Esophagus squamous epithelium (tissue), 4 donors: ENCODE measurements around the gene CFAP65.

Experiments
- POLR2A ChIP-seq, 4 donors: fragments of 450-650 bp; IDR thresholded peaks; one replicate each; pipeline ENCODE4 v1.6.1; 2017; ENCODE audit warnings: antibody characterized with exemption in 4 of 4, mild to moderate bottlenecking in 4 of 4, moderate library complexity in 3 of 4
- TF ChIP-seq, protein P1 (sequence below), 6 experiments: fragments of 450-650 bp in 4 of 6; fragments of 200-600 bp in 2 of 6; sonication (generic) in 2 of 6; IDR thresholded peaks; one replicate each; pipeline ENCODE4 v1.5.1; 2016 to 2019; ENCODE audit warnings: antibody characterized with exemption in 6 of 6, mild to moderate bottlenecking in 4 of 6, moderate library complexity in 4 of 6

DNA sequence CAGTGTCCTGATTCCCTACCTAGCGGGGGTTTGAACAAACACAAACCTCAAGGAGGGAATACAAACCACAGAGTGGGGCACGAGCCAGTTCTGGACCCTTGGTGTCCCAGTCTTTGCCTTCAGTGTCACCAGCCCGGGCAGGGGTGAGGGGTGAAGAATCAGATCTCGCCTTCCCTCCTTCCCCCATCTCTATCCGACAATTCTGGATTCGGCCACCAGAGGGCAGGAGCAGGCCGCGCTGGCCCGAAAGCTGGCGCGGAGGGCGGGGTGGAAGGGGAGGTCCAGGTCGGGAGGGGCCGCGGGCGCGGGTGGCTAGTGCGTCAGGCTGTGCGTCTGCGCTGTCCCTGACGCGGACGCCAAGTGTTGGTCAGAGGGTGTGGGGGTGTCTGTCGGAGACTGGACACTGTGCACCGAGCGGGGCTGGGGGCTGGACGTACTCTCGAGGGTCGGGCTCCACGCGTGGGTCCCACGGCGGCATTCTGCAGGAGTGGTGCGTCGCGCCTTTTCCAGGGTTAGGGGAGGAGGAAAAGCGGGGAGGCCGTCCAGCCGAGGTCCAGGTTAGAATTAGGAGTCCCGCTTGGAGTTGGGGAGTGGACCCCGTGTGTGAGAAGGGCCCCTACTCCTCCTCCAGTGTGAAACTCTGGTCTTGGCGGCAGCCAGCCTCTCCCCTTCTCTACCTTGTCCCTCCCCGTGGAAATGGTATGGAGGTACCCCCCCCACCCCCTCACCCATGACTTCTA lies 45.2 kb downstream of the CFAP65 start:
- TF ChIP-seq, protein P1, sequence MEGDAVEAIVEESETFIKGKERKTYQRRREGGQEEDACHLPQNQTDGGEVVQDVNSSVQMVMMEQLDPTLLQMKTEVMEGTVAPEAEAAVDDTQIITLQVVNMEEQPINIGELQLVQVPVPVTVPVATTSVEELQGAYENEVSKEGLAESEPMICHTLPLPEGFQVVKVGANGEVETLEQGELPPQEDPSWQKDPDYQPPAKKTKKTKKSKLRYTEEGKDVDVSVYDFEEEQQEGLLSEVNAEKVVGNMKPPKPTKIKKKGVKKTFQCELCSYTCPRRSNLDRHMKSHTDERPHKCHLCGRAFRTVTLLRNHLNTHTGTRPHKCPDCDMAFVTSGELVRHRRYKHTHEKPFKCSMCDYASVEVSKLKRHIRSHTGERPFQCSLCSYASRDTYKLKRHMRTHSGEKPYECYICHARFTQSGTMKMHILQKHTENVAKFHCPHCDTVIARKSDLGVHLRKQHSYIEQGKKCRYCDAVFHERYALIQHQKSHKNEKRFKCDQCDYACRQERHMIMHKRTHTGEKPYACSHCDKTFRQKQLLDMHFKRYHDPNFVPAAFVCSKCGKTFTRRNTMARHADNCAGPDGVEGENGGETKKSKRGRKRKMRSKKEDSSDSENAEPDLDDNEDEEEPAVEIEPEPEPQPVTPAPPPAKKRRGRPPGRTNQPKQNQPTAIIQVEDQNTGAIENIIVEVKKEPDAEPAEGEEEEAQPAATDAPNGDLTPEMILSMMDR (IDR thresholded peaks at IDR 0.05): peak; percentile 81 to 94 (median 91)
- TF ChIP-seq POLR2A (IDR thresholded peaks at IDR 0.05): peak in 1 of 4 donors; percentile 23
